Right cardiac atrium (tissue), 5 donors: ENCODE results near the gene RPL22. TPM values are rescaled to one million over a fixed set of nuclear protein-coding genes. Genes with fewer than 3 reads are reported as not detected.

Experiments used
- ATAC-seq, 2 donors: fragments of 200-7000 bp; cut with Tn5 transposase; one replicate each; pipeline versions ENCODE4 v1.8.0 to v1.9.1; 2020; ENCODE audit warnings: moderate library complexity in 2 of 2, mild to moderate bottlenecking in 1 of 2
- DNase-seq, 3 donors: peaks; one replicate each; pipeline ENCODE4 v3.0.0-alpha.2; 2020
- H3K27ac ChIP-seq: one replicate; pipeline ENCODE4 v1.5.1; 2013; ENCODE audit warnings: mild to moderate bottlenecking, low read length, control low read depth, moderate library complexity
- H3K27me3 ChIP-seq: one replicate; pipeline ENCODE4 v1.6.1; 2013; ENCODE audit not compliant: control insufficient read depth, insufficient read depth
- H3K4me1 ChIP-seq: one replicate; pipeline ENCODE4 v1.6.1; 2013; ENCODE audit warnings: low read length; ENCODE audit not compliant: control insufficient read depth, insufficient read depth
- H3K4me3 ChIP-seq: one replicate; pipeline ENCODE4 v1.5.1; 2013; ENCODE audit warnings: low read length, control low read depth
- H3K9me3 ChIP-seq: one replicate; pipeline ENCODE4 v1.6.1; 2013; ENCODE audit warnings: low read length; ENCODE audit not compliant: control insufficient read depth
- WGBS: extraction: QIAGEN DNeasy Blood & Tissue Kit; methylation state at CpG from one replicate; pipeline ENCODE4 v1.1.7; 2013; 5-methylcytosine and 5-hydroxymethylcytosine counted together
- intact Hi-C, 4 donors: fragments of 100-400 bp; cut with DNase I; formaldehyde crosslinking; loops; one replicate each; pipeline versions ENCODE4 v1.11.0 to v1.14.0; 2022 to 2023
- polyA plus RNA-seq: library from polyadenylated mRNA; stranded (reverse); fragments of 200-250 nt; gene quantifications from one replicate; pipeline ENCODE4 v1.2.3, GENCODE V29; 2013
- total RNA-seq, 4 donors: library from RNA; stranded (reverse); fragmentation: NEBNext Ultra II Directional; extraction: Animal tissue kit (Norgen Biotek cat#: 25700); gene quantifications; one replicate each; pipeline ENCODE4 v1.2.1, GENCODE V29; 2021
- donor health status: healthy with polysubstance abuse.
- donor health status: DM: no; HTN: yes; CAD: no.
- donor health status: DM: no; HTN: no; CAD: no.
- donor health status: DM: no; HTN: yes; CAD: no; lungs with severe emphysema.
- donor health status: DM: yes; HTN: yes; CAD: no.

RPL22 gene
- total and polyA plus RNA-seq, 5 donors, result 247 to 309 (median 271) TPM

GRCh38 chr1:6180268-6180706 lies 19.1 kb downstream of the RPL22 start, which contains the start of gene CHD5:
CHD5 (minus strand) TSS chr1:6180321; CDS start chr1:6180023, 298 bp downstream.
- no peak within 1 kb of the TSS for H3K27ac ChIP-seq
- DNase-seq, result peak in 1 of 3 donors; percentile 62
- no peak for ATAC-seq
- no peaks in the 10 kb centered on the region for H3K9me3 ChIP-seq
- peak within 1 kb of the TSS; percentile 37 for H3K4me3 ChIP-seq
- H3K27me3 ChIP-seq, result no peaks in the 10 kb centered on the region
- WGBS, result 2% methylated on average over 57 of the region's 57 CpGs
- no peaks in the 10 kb centered on the region for H3K4me1 ChIP-seq
- intact Hi-C loops, result no loop called here

- under 1% methylated on average over 90 of the region's 92 CpGs for WGBS
- H3K4me1 ChIP-seq, result no peaks in the 10 kb centered on the region
- peak overlapping the region; percentile 37 for H3K4me3 ChIP-seq
- no peaks in the 10 kb centered on the region for H3K9me3 ChIP-seq
- ATAC-seq, result no peak
- intact Hi-C loops, result loop anchor here in 2 of 4 donors (10.0 kb wide), 1 partner anchor 125 kb away; no protein-coding TSS in a partner anchor
- no peak overlapping the region for H3K27ac ChIP-seq
- DNase-seq, result no peak
- H3K27me3 ChIP-seq, result no peaks in the 10 kb centered on the region
Observed at GRCh38 chr1:6179564-6180175, 19.7 kb downstream of the RPL22 start.

GRCh38 chr1:6178751-6179563 lies 20.4 kb downstream of the RPL22 start:
- no peaks in the 10 kb centered on the region for H3K27me3 ChIP-seq
- DNase-seq (no peak), ATAC-seq (peak in 1 of 2 donors; percentile 7)
- H3K27ac ChIP-seq, result no peak overlapping the region
- H3K4me3 ChIP-seq, result peak overlapping the region; percentile 37
- no peaks in the 10 kb centered on the region for H3K9me3 ChIP-seq
- no peaks in the 10 kb centered on the region for H3K4me1 ChIP-seq
- intact Hi-C loops, result loop anchor here in 2 of 4 donors (10.0 kb wide), 1 partner anchor 124 kb away; no protein-coding TSS in a partner anchor
- WGBS, result 3% methylated on average over 51 of the region's 51 CpGs

GRCh38 chr1:6177681-6178380 lies 21.6 kb downstream of the RPL22 start:
- Histone ChIP-seq H3K9me3 (no peaks in the 10 kb centered on the region), H3K4me1 (no peaks in the 10 kb centered on the region), H3K4me3 (no peak overlapping the region), H3K27ac (no peak overlapping the region), H3K27me3 (no peaks in the 10 kb centered on the region)
- ATAC-seq (no peak), DNase-seq (no peak)
- WGBS, result 73% methylated on average over 18 of the region's 18 CpGs
- intact Hi-C loops, result loop anchor here in 2 of 4 donors (10.0 kb wide), 1 partner anchor 123 kb away; no protein-coding TSS in a partner anchor

- intact Hi-C loops, result loop anchor here in 2 of 4 donors (10.0 kb wide), 1 partner anchor 122 kb away; no protein-coding TSS in a partner anchor
- no peaks in the 10 kb centered on the region for H3K9me3 ChIP-seq
- H3K4me3 ChIP-seq, result no peak overlapping the region
- DNase-seq (no peak), ATAC-seq (no peak)
- no peak overlapping the region for H3K27ac ChIP-seq
- H3K27me3 ChIP-seq, result no peaks in the 10 kb centered on the region
- H3K4me1 ChIP-seq, result no peaks in the 10 kb centered on the region
- 70% methylated on average over 5 of the region's 5 CpGs for WGBS
Observed at GRCh38 chr1:6176779-6177178, 22.6 kb downstream of the RPL22 start.

- WGBS, result 94% methylated on average over 6 of the region's 6 CpGs
- DNase-seq (no peak), ATAC-seq (no peak)
- Histone ChIP-seq H3K4me3 (no peak overlapping the region), H3K27ac (no peak overlapping the region), H3K27me3 (no peaks in the 10 kb centered on the region), H3K4me1 (no peaks in the 10 kb centered on the region), H3K9me3 (no peaks in the 10 kb centered on the region)
- intact Hi-C loops, result loop anchor here in 2 of 4 donors (10.0 kb wide), 1 partner anchor 121 kb away; no protein-coding TSS in a partner anchor
Observed at GRCh38 chr1:6175411-6175828, 24.0 kb downstream of the RPL22 start.

GRCh38 chr1:6174621-6175410 lies 24.6 kb downstream of the RPL22 start:
- Histone ChIP-seq H3K27me3 (no peaks in the 10 kb centered on the region), H3K9me3 (no peaks in the 10 kb centered on the region), H3K4me3 (no peak overlapping the region), H3K27ac (no peak overlapping the region), H3K4me1 (no peaks in the 10 kb centered on the region)
- intact Hi-C loops, result loop anchor here in 2 of 4 donors (10.0 kb wide), 1 partner anchor 120 kb away; no protein-coding TSS in a partner anchor
- WGBS, result 92% methylated on average over 5 of the region's 5 CpGs
- no peak for ATAC-seq
- no peak for DNase-seq

GRCh38 chr1:6172549-6172948 lies 26.8 kb downstream of the RPL22 start:
- Histone ChIP-seq H3K27ac (no peak overlapping the region), H3K4me1 (no peaks in the 10 kb centered on the region), H3K9me3 (no peaks in the 10 kb centered on the region), H3K27me3 (no peaks in the 10 kb centered on the region), H3K4me3 (no peak overlapping the region)
- DNase-seq, result no peak
- WGBS, result 89% methylated on average over 10 of the region's 10 CpGs
- intact Hi-C loops, result loop anchor here in 2 of 4 donors (10.0 kb wide), 1 partner anchor 118 kb away; no protein-coding TSS in a partner anchor
- ATAC-seq, result no peak

GRCh38 chr1:6171548-6172124 lies 27.8 kb downstream of the RPL22 start:
- DNase-seq (peak in 1 of 3 donors; percentile 5), ATAC-seq (peak in 1 of 2 donors; percentile 37)
- H3K27me3 ChIP-seq, result no peaks in the 10 kb centered on the region
- WGBS, result 43% methylated on average over 10 of the region's 10 CpGs
- no peak overlapping the region for H3K27ac ChIP-seq
- H3K4me1 ChIP-seq, result no peaks in the 10 kb centered on the region
- no peak overlapping the region for H3K4me3 ChIP-seq
- H3K9me3 ChIP-seq, result no peaks in the 10 kb centered on the region
- intact Hi-C loops, result loop anchor here in 2 of 4 donors (10.0 kb wide), 1 partner anchor 117 kb away; no protein-coding TSS in a partner anchor
